Body of pancreas (tissue), 4 donors: ENCODE measurements around the gene GJA3.

ENCODE experiments used
- CTCF ChIP-seq, 7 experiments: fragments of 450-650 bp in 4 of 7; fragments of 200-600 bp in 3 of 7; sonication (generic) in 3 of 7; IDR thresholded peaks; one replicate each; pipeline ENCODE4 v1.5.1; 2016 to 2019; ENCODE audit warnings: antibody characterized with exemption in 7 of 7
- POLR2A ChIP-seq, 3 donors: fragments of 450-650 bp; IDR thresholded peaks; one replicate each; pipeline ENCODE4 v1.6.1; 2016; ENCODE audit warnings: antibody characterized with exemption in 3 of 3, mild to moderate bottlenecking in 2 of 3

- no peak for TF ChIP-seq CTCF (IDR thresholded peaks at IDR 0.05)
- no peak for TF ChIP-seq POLR2A (IDR thresholded peaks at IDR 0.05)
These were observed 20.4 kb downstream of the GJA3 start for GRCh38 chr13:20140487-20140886.
